Loucy (cell line): ENCODE data around the gene RASSF10.

Experiments used
- H2AFZ ChIP-seq: fragments of 200-600 bp; sonication (generic); 2 replicates; pipeline ENCODE4 v1.6.0; 2016; ENCODE audit warnings: antibody characterized with exemption, mild to moderate bottlenecking, low read length, moderate library complexity
- H3F3A ChIP-seq: fragments of 200-600 bp; 2 replicates; pipeline ENCODE4 v1.6.0; 2016; ENCODE audit warnings: antibody characterized with exemption, low read depth, mild to moderate bottlenecking
- H3K27me3 ChIP-seq: fragments of 200-600 bp; sonication (generic); 2 replicates; pipeline ENCODE4 v1.6.1; 2014; ENCODE audit warnings: low read length, mild to moderate bottlenecking; ENCODE audit not compliant: insufficient read depth, poor library complexity, severe bottlenecking
- H3K36me3 ChIP-seq: fragments of 200-600 bp; sonication (generic); 2 replicates; pipeline ENCODE4 v1.6.1; 2016; ENCODE audit warnings: low read length; ENCODE audit not compliant: insufficient read depth
- H3K4me1 ChIP-seq: fragments of 200-600 bp; sonication (generic); 2 replicates; pipeline ENCODE4 v1.5.1; 2014; ENCODE audit warnings: low read length, mild to moderate bottlenecking; ENCODE audit not compliant: insufficient read depth, poor library complexity, severe bottlenecking
- H3K4me2 ChIP-seq: fragments of 200-600 bp; sonication (generic); 2 replicates; pipeline ENCODE4 v1.6.0; 2014; ENCODE audit warnings: antibody characterized with exemption, low read length, low read depth, mild to moderate bottlenecking; ENCODE audit not compliant: poor library complexity, severe bottlenecking
- H3K4me3 ChIP-seq: fragments of 200-600 bp; sonication (generic); 2 replicates; pipeline ENCODE4 v1.5.1; 2014; ENCODE audit warnings: low read length, mild to moderate bottlenecking, mixed read lengths; ENCODE audit not compliant: poor library complexity, severe bottlenecking
- H3K79me2 ChIP-seq: fragments of 200-600 bp; sonication (generic); 2 replicates; pipeline ENCODE4 v1.6.1; 2014; ENCODE audit warnings: low read length; ENCODE audit not compliant: insufficient read depth
- H3K9ac ChIP-seq: fragments of 200-600 bp; sonication (generic); 2 replicates; pipeline ENCODE4 v1.6.0; 2014; ENCODE audit warnings: mild to moderate bottlenecking, low read depth, low read length, moderate library complexity; ENCODE audit not compliant: poor library complexity, severe bottlenecking
- H3K9me2 ChIP-seq: fragments of 200-600 bp; sonication (generic); replicated peaks from 2 replicates; pipeline ENCODE4 v1.6.1; 2016; ENCODE audit warnings: low read depth, low read length, mixed read lengths
- H3K9me3 ChIP-seq: fragments of 200-600 bp; sonication (generic); 2 replicates; pipeline ENCODE4 v1.6.1; 2014; ENCODE audit warnings: mild to moderate bottlenecking, antibody characterized with exemption, low read length, low read depth; ENCODE audit not compliant: insufficient read depth
- H4K20me1 ChIP-seq: fragments of 200-600 bp; sonication (generic); 2 replicates; pipeline ENCODE4 v1.6.0; 2014; ENCODE audit warnings: antibody characterized with exemption, low read length, mild to moderate bottlenecking; ENCODE audit not compliant: insufficient read depth, poor library complexity, severe bottlenecking
- EZH2phosphoT487 ChIP-seq: fragments of 200-600 bp; IDR thresholded peaks from 2 replicates; pipeline ENCODE4 v1.6.1; 2018; ENCODE audit warnings: antibody characterized with exemption, mild to moderate bottlenecking, moderate library complexity, borderline replicate concordance
- TF ChIP-seq, protein P1 (sequence below): fragments of 200-600 bp; sonication (generic); conservative IDR thresholded peaks from 2 replicates; pipeline ENCODE4 v1.5.1; 2014; ENCODE audit warnings: mild to moderate bottlenecking, antibody characterized with exemption, low read length

The RASSF10 gene

DNA sequence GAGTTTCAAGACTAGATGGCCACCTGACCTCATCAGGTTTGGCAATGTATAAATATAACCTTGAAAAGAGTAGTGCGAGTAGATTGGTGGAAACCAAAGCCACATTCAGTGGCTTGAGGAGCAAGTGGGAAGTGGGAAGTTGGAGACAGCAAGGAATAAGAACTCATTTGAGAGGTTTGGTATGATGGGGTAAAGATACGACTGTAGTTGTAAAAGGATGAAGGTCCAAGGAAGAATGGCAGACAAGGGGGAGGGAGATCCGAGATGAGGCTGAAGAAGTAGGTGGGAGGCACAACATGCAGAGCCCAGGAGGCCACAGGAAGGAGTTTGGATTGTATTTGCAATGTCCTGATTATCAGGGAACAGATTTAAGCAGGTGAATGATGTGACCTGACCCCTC lies 20.8 kb downstream of the RASSF10 start:
- H3K9me2 ChIP-seq, result no peaks in the 10 kb centered on the region
- no peaks in the 10 kb centered on the region for H4K20me1 ChIP-seq
- no peaks in the 10 kb centered on the region for H3K27me3 ChIP-seq
- no peak overlapping the region for H2AFZ ChIP-seq
- H3K9ac ChIP-seq, result no peak overlapping the region
- no peak overlapping the region for H3K4me3 ChIP-seq
- H3K79me2 ChIP-seq, result no peaks in the 10 kb centered on the region
- H3K36me3 ChIP-seq, result no peaks in the 10 kb centered on the region
- TF ChIP-seq, protein P1, sequence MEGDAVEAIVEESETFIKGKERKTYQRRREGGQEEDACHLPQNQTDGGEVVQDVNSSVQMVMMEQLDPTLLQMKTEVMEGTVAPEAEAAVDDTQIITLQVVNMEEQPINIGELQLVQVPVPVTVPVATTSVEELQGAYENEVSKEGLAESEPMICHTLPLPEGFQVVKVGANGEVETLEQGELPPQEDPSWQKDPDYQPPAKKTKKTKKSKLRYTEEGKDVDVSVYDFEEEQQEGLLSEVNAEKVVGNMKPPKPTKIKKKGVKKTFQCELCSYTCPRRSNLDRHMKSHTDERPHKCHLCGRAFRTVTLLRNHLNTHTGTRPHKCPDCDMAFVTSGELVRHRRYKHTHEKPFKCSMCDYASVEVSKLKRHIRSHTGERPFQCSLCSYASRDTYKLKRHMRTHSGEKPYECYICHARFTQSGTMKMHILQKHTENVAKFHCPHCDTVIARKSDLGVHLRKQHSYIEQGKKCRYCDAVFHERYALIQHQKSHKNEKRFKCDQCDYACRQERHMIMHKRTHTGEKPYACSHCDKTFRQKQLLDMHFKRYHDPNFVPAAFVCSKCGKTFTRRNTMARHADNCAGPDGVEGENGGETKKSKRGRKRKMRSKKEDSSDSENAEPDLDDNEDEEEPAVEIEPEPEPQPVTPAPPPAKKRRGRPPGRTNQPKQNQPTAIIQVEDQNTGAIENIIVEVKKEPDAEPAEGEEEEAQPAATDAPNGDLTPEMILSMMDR, result no peak
- TF ChIP-seq EZH2phosphoT487, result no peak
- no peaks in the 10 kb centered on the region for H3K4me1 ChIP-seq
- H3K4me2 ChIP-seq, result no peak overlapping the region
- H3K9me3 ChIP-seq, result no peaks in the 10 kb centered on the region
- no peaks in the 10 kb centered on the region for H3F3A ChIP-seq

DNA sequence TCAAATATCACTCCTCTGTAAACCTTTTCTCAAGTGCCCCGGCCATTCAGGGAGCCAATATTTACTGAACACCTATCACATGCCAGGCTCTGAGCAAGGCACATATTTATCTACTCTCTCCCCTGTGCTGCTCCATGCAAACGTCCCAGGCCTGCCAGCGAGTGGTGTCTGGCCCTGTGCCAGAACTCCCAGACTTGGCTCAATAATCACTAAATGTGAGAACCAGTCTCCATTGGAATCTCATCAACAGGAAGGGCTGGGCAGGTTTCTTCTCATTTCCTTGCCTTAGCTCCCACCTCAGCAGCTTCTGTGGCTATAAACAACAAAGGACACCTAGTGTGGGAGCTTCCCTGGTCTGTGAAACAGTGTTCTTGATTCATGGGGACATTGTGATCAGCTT lies 21.7 kb downstream of the RASSF10 start:
- Histone ChIP-seq H3F3A (no peaks in the 10 kb centered on the region), H3K79me2 (no peaks in the 10 kb centered on the region), H3K36me3 (no peaks in the 10 kb centered on the region), H3K9me2 (no peaks in the 10 kb centered on the region), H4K20me1 (no peaks in the 10 kb centered on the region), H3K27me3 (no peaks in the 10 kb centered on the region), H3K9me3 (no peaks in the 10 kb centered on the region), H3K4me1 (no peaks in the 10 kb centered on the region), H3K4me3 (no peak overlapping the region), H3K4me2 (no peak overlapping the region), H3K9ac (no peak overlapping the region), H2AFZ (no peak overlapping the region)
- TF ChIP-seq, protein P1, result no peak
- no peak for TF ChIP-seq EZH2phosphoT487

DNA sequence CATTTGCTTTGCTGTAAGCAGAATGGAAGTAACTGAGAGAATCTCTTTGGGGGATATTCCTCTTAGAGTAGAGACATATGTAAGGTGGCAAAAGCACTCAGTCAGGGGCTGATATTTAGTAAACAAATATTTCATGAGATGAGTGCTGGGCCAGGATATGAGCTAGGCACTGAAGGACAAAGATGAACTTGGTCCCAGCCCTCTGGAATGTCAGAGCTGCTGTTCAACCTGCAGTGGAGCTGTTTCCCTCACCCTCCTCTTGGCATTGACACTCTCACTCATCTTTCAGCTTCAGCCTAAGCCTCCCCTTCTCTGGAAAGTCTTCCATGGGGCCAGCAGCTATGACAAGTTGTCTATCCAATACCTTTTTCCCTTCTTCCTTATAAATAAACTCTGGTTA lies 22.2 kb downstream of the RASSF10 start:
- H3K9ac ChIP-seq, result no peak overlapping the region
- H3K36me3 ChIP-seq, result no peaks in the 10 kb centered on the region
- H3K4me2 ChIP-seq, result no peak overlapping the region
- H3K4me3 ChIP-seq, result no peak overlapping the region
- no peaks in the 10 kb centered on the region for H3K27me3 ChIP-seq
- no peaks in the 10 kb centered on the region for H3F3A ChIP-seq
- H4K20me1 ChIP-seq, result no peaks in the 10 kb centered on the region
- no peaks in the 10 kb centered on the region for H3K9me2 ChIP-seq
- TF ChIP-seq, protein P1, result no peak
- TF ChIP-seq EZH2phosphoT487, result no peak
- no peaks in the 10 kb centered on the region for H3K9me3 ChIP-seq
- no peak overlapping the region for H2AFZ ChIP-seq
- H3K4me1 ChIP-seq, result no peaks in the 10 kb centered on the region
- H3K79me2 ChIP-seq, result no peaks in the 10 kb centered on the region
